ENCODE results near the gene SPO11. TPM values are rescaled to one million over a fixed set of nuclear protein-coding genes. Genes with fewer than 3 reads are reported as not detected.

SPO11 gene
- polyA plus RNA-seq, 1 donor from 2014 or later, result not detected

DNA sequence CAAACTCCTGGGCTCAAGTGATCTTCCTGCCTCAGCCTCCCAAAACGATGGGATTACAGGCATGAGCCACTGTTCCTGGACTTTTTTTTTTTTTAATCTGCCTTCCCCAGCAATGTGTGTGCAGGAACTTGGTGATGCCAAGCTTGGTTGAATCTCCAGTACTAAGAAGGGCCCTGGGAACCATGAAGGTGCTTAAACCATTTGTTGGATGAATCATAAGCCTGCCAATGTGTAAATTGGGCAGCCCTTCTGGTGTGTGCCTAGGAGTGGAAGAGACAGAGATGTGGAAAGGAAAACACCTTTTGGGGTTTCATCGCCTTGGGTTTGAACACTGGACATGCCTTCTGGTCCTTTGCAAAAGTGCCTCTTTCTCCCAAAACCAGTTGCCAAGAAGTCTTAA, 7.1 kb upstream of the SPO11 start:
- no peaks in the 10 kb centered on the region for H3K36me3 ChIP-seq (ENCODE audit: insufficient read depth, low read length)
- no peak overlapping the region for H3K9ac ChIP-seq (ENCODE audit: low read length)
- H3K4me2 ChIP-seq (ENCODE audit: low read length), result no peak overlapping the region
- H3K27me3 ChIP-seq (ENCODE audit: insufficient read depth, low read depth, low read length), result no peaks in the 10 kb centered on the region
- no peaks in the 10 kb centered on the region for H4K20me1 ChIP-seq (ENCODE audit: insufficient read depth)
- no peaks in the 10 kb centered on the region for H3K9me2 ChIP-seq (ENCODE audit: insufficient read depth, low read length)
- H3K27ac ChIP-seq (ENCODE audit: low read length), result no peak overlapping the region
- no peaks in the 10 kb centered on the region for H3F3A ChIP-seq (ENCODE audit: insufficient read depth, low read length, poor library complexity, severe bottlenecking)
- no peak overlapping the region for H2AFZ ChIP-seq (ENCODE audit: low read depth, low read length)
- H3K4me3 ChIP-seq (ENCODE audit: low read length), result no peak overlapping the region
- no peak for TF ChIP-seq SMC3 (conservative IDR thresholded peaks at IDR 0.05; ENCODE audit: poor library complexity)
- no peak for TF ChIP-seq RAD21 (conservative IDR thresholded peaks at IDR 0.05)
- no peak for TF ChIP-seq EP300 (conservative IDR thresholded peaks at IDR 0.05; ENCODE audit: poor library complexity, severe bottlenecking)
- no peak for TF ChIP-seq EZH2 (IDR thresholded peaks at IDR 0.05; ENCODE audit: borderline replicate concordance, insufficient read depth, low read length, poor library complexity, severe bottlenecking)
- TF ChIP-seq, protein P1, sequence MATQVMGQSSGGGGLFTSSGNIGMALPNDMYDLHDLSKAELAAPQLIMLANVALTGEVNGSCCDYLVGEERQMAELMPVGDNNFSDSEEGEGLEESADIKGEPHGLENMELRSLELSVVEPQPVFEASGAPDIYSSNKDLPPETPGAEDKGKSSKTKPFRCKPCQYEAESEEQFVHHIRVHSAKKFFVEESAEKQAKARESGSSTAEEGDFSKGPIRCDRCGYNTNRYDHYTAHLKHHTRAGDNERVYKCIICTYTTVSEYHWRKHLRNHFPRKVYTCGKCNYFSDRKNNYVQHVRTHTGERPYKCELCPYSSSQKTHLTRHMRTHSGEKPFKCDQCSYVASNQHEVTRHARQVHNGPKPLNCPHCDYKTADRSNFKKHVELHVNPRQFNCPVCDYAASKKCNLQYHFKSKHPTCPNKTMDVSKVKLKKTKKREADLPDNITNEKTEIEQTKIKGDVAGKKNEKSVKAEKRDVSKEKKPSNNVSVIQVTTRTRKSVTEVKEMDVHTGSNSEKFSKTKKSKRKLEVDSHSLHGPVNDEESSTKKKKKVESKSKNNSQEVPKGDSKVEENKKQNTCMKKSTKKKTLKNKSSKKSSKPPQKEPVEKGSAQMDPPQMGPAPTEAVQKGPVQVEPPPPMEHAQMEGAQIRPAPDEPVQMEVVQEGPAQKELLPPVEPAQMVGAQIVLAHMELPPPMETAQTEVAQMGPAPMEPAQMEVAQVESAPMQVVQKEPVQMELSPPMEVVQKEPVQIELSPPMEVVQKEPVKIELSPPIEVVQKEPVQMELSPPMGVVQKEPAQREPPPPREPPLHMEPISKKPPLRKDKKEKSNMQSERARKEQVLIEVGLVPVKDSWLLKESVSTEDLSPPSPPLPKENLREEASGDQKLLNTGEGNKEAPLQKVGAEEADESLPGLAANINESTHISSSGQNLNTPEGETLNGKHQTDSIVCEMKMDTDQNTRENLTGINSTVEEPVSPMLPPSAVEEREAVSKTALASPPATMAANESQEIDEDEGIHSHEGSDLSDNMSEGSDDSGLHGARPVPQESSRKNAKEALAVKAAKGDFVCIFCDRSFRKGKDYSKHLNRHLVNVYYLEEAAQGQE (IDR thresholded peaks at IDR 0.05; ENCODE audit: borderline replicate concordance), result no peak
- no peaks in the 10 kb centered on the region for H3K79me2 ChIP-seq (replicated peaks; ENCODE audit: insufficient read depth, low read length)
- H3K9me3 ChIP-seq (ENCODE audit: low read length), result no peaks in the 10 kb centered on the region

DNA sequence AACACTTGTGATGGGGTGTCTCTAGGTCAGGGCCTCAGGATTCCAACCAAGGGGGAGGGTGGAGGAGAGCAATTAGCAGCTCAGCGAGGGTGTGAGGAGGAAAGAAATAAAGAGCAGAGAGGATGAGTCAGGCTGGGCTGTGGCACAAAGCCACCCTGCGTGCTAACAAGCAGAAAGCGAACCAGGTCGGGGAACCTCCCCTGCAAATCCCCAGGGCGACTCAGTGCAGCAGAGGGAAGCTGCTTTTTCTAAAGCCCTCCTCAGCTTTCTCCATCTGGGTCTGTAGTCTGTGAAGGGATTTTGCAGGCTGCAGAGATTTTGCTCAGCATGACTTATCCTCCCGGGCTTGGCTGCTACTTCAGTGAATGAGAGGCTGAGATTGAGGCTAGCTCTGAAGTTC, 6.6 kb upstream of the SPO11 start:
- Histone ChIP-seq H3K27me3 (ENCODE audit: insufficient read depth, low read depth, low read length) (no peaks in the 10 kb centered on the region), H3K9me3 (ENCODE audit: low read length) (no peaks in the 10 kb centered on the region), H3K27ac (ENCODE audit: low read length) (no peak overlapping the region), H3K4me3 (ENCODE audit: low read length) (no peak overlapping the region), H3K36me3 (ENCODE audit: insufficient read depth, low read length) (no peaks in the 10 kb centered on the region), H3K9me2 (ENCODE audit: insufficient read depth, low read length) (no peaks in the 10 kb centered on the region), H4K20me1 (ENCODE audit: insufficient read depth) (no peaks in the 10 kb centered on the region), H3K9ac (ENCODE audit: low read length) (no peak overlapping the region), H3F3A (ENCODE audit: insufficient read depth, low read length, poor library complexity, severe bottlenecking) (no peaks in the 10 kb centered on the region), H3K4me2 (ENCODE audit: low read length) (no peak overlapping the region), H2AFZ (ENCODE audit: low read depth, low read length) (no peak overlapping the region), H3K79me2 (replicated peaks; ENCODE audit: insufficient read depth, low read length) (no peaks in the 10 kb centered on the region)
- TF ChIP-seq RAD21 (conservative IDR thresholded peaks at IDR 0.05) (no peak), EZH2 (IDR thresholded peaks at IDR 0.05; ENCODE audit: borderline replicate concordance, insufficient read depth, low read length, poor library complexity, severe bottlenecking) (no peak), POLR2AphosphoS5 (IDR thresholded peaks at IDR 0.05) (no peak), EP300 (conservative IDR thresholded peaks at IDR 0.05; ENCODE audit: poor library complexity, severe bottlenecking) (no peak), TAF1 (IDR thresholded peaks at IDR 0.05; ENCODE audit: low read depth) (no peak), SMC3 (conservative IDR thresholded peaks at IDR 0.05; ENCODE audit: poor library complexity) (no peak), MXI1 (conservative IDR thresholded peaks at IDR 0.05; ENCODE audit: poor library complexity, severe bottlenecking) (no peak)
- TF ChIP-seq, protein P2, sequence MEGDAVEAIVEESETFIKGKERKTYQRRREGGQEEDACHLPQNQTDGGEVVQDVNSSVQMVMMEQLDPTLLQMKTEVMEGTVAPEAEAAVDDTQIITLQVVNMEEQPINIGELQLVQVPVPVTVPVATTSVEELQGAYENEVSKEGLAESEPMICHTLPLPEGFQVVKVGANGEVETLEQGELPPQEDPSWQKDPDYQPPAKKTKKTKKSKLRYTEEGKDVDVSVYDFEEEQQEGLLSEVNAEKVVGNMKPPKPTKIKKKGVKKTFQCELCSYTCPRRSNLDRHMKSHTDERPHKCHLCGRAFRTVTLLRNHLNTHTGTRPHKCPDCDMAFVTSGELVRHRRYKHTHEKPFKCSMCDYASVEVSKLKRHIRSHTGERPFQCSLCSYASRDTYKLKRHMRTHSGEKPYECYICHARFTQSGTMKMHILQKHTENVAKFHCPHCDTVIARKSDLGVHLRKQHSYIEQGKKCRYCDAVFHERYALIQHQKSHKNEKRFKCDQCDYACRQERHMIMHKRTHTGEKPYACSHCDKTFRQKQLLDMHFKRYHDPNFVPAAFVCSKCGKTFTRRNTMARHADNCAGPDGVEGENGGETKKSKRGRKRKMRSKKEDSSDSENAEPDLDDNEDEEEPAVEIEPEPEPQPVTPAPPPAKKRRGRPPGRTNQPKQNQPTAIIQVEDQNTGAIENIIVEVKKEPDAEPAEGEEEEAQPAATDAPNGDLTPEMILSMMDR (IDR thresholded peaks at IDR 0.05; ENCODE audit: poor library complexity, severe bottlenecking), result no peak
- TF ChIP-seq, protein P1 (IDR thresholded peaks at IDR 0.05; ENCODE audit: borderline replicate concordance), result no peak
